AG10803 (cell line): ENCODE measurements around the gene RNF168.
A peak's percentile ranks its signal among the peaks of the same experiment; 100 is the strongest.
"Not testable (repeated sequence)": the region's sequence is repeated elsewhere in the genome, so short reads cannot be mapped to it uniquely, and the experiment has no call there.

Experiments used
- DNase-seq: peaks from one replicate; pipeline ENCODE4 v3.0.0; 2010; ENCODE audit warnings: low read depth
- H3K4me3 ChIP-seq: 2 replicates; pipeline ENCODE4 v1.5.1; 2011; ENCODE audit warnings: mild to moderate bottlenecking, low read length, control low read depth
- CTCF ChIP-seq: conservative IDR thresholded peaks from 2 replicates; pipeline ENCODE4 v1.5.1; 2011; ENCODE audit warnings: mild to moderate bottlenecking, low read length, control low read depth, inconsistent platforms

The RNF168 gene

GRCh38 chr3:196492080-196492479 lies 11.5 kb downstream of the RNF168 start:
- H3K4me3 ChIP-seq: no peak overlapping the region
- no peak for TF ChIP-seq CTCF
- DNase-seq: no peak

GRCh38 chr3:196489747-196490146 lies 13.8 kb downstream of the RNF168 start:
- no peak overlapping the region for H3K4me3 ChIP-seq
- no peak for TF ChIP-seq CTCF
- no peak for DNase-seq

GRCh38 chr3:196486263-196486662 lies 17.3 kb downstream of the RNF168 start:
- DNase-seq: no peak
- peak; percentile 21; the same call in 1 of the 2 replicates for TF ChIP-seq CTCF

GRCh38 chr3:196477678-196478077 lies 25.9 kb downstream of the RNF168 start:
- TF ChIP-seq CTCF: no peak
- no peak for DNase-seq
- no peak overlapping the region for H3K4me3 ChIP-seq

More at GRCh38 chr3:196486263-196486662, 17.3 kb downstream of the RNF168 start:
- H3K4me3 ChIP-seq: no peak overlapping the region

- no peak for DNase-seq
- no peak overlapping the region for H3K4me3 ChIP-seq
- TF ChIP-seq CTCF: no peak
These were observed 31.3 kb downstream of the RNF168 start for GRCh38 chr3:196472286-196472685.

- TF ChIP-seq CTCF: no peak
- peak; percentile 48 for DNase-seq
- no peak overlapping the region for H3K4me3 ChIP-seq
These were observed 32.0 kb downstream of the RNF168 start for GRCh38 chr3:196471551-196471950.

- DNase-seq, H3K4me3 ChIP-seq: not testable (repeated sequence)
These were observed 33.4 kb downstream of the RNF168 start for GRCh38 chr3:196470182-196470581.

GRCh38 chr3:196463804-196464203 lies 39.8 kb downstream of the RNF168 start:
- DNase-seq: no peak
- TF ChIP-seq CTCF: no peak
- H3K4me3 ChIP-seq: no peak overlapping the region
